HG02938 (cell line): ENCODE results near the gene GNLY.
A peak's percentile ranks its signal among the peaks of the same experiment; 100 is the strongest.
"Not testable (repeated sequence)": the region's sequence is repeated elsewhere in the genome, so short reads cannot be mapped to it uniquely, and the experiment has no call there.

Source experiments
- ATAC-seq: cut with Tn5 transposase; IDR thresholded peaks from one replicate; pipeline ENCODE4 v1.9.1; 2021; ENCODE audit warnings: mild to moderate bottlenecking, moderate library complexity; ENCODE audit not compliant: unreplicated experiment

The GNLY gene

GRCh38 chr2:85694052-85695025, at the start of gene GNLY:
GNLY (plus strand) TSS chr2:85694358; CDS start chr2:85694419, 61 bp downstream.
- no peak for ATAC-seq

- no peak for ATAC-seq
These were observed 49.2 kb upstream of the GNLY start for GRCh38 chr2:85644909-85645308.

GRCh38 chr2:85646166-85646565, 48.0 kb upstream of the GNLY start:
- no peak for ATAC-seq

- ATAC-seq, result peak; percentile 85
These were observed 46.2 kb upstream of the GNLY start for GRCh38 chr2:85647823-85648526.

- no peak for ATAC-seq
These were observed 45.5 kb upstream of the GNLY start for GRCh38 chr2:85648619-85649018.

- no peak for ATAC-seq
These were observed 44.7 kb upstream of the GNLY start for GRCh38 chr2:85649201-85650190.

GRCh38 chr2:85650456-85650855, 43.7 kb upstream of the GNLY start:
- no peak for ATAC-seq

GRCh38 chr2:85651097-85651496, 43.1 kb upstream of the GNLY start:
- ATAC-seq, result no peak

- ATAC-seq, result no peak
These were observed 42.1 kb upstream of the GNLY start for GRCh38 chr2:85652056-85652455.

GRCh38 chr2:85653996-85654395, 40.2 kb upstream of the GNLY start:
- ATAC-seq, result no peak

GRCh38 chr2:85655961-85656417, 38.2 kb upstream of the GNLY start:
- no peak for ATAC-seq

- ATAC-seq, result no peak
These were observed 37.7 kb upstream of the GNLY start for GRCh38 chr2:85656468-85656867.

- ATAC-seq, result not testable (repeated sequence)
These were observed 36.8 kb upstream of the GNLY start for GRCh38 chr2:85657399-85657798.

- ATAC-seq, result no peak
These were observed 34.7 kb upstream of the GNLY start for GRCh38 chr2:85659324-85659981.

GRCh38 chr2:85660301-85660700, 33.9 kb upstream of the GNLY start:
- not testable (repeated sequence) for ATAC-seq

- no peak for ATAC-seq
These were observed 33.4 kb upstream of the GNLY start for GRCh38 chr2:85660725-85661124.

- ATAC-seq, result no peak
These were observed 32.9 kb upstream of the GNLY start for GRCh38 chr2:85661139-85661858.

- ATAC-seq, result no peak
These were observed 31.1 kb upstream of the GNLY start for GRCh38 chr2:85662899-85663593.
